HG03025 (cell line): ENCODE data around the gene EIF3L.

ENCODE experiments used
- ATAC-seq: cut with Tn5 transposase; IDR thresholded peaks from one replicate; pipeline ENCODE4 v1.9.1; 2021; ENCODE audit warnings: mild to moderate bottlenecking, moderate library complexity; ENCODE audit not compliant: unreplicated experiment, low FRiP score

Gene EIF3L

DNA sequence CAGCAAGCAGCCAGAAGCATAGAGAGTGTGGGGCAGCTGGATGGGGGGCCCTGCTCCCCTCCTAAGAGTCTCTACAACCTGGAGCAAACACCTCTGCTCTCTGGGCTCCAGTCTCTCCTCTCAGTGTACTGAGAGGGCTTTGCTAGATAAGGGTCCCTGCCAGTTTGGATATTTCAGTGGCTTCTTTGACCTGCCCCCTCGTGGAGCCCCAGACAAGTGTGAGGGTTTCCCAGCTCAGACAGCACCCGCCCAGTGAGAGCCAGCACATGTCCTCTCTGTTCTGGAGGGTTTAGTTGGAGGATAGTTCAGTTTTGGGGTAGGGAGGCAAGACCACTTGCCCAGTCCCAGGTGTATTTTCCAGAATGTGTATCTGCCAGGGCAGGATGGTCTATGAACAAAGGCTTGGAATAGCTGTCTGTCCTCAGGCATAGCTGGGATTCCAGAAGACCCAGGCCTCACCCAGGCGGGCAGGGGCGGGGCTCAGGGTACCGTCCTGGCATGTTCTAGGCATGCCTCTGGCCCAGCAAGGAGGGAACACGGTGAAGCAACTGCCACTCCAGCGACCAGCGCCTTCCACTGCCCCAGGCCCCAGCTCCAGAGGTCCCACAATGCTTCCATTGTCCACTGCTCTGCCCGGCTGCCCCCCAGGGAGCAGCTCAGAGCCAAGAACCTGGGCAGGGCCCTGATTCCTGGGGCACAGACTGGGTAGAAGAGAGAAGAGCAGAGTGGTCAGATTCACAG is 49.4 kb downstream of the EIF3L start:
- ATAC-seq, result no peak

- no peak for ATAC-seq
These were observed 55.6 kb downstream of the EIF3L start for GRCh38 chr22:37904572-37905533.

DNA sequence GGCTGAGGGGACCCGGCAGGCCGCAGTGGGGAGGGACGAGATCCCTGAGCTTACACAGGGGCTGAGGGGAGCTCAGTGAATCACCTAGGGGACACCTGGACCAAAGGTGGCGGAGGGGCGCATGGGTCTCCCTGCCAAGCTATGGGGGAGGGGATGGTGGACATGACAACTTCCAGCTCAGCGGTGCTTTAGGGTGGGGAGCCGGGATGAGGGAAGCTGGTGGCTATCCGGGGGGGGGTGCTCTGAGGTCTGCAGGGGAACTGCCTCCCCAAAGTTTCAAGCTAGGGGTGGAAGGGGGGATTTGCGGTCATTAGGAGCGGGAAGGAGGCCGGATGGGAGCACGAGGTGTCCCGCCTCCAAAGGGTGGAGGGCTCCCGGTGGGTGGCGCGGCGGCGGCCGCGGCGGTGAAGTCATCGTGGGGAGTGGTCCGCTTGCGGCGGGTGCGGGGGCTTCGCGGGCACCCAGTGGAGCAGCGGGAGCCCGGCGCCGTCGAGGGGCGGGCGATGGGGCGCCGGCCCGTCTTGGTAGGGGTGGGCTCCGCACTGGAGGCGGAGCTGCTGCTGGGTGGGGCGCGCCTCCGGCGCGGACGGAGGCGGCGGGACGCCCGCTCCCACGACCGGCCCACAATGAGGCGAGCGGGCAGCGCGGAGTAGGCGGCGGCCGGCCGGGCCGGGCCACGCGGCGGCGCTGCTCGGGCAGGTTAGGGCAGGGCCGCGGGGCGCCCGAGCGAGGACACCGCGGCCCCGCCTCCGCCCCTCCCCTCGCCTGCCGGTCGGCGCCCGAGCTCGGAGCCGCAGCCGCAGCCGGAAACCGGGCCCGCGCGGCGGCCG is 56.5 kb downstream of the EIF3L start, which contains the start of gene MICALL1:
TSS of gene MICALL1 (plus strand) at position 764 of the 830 bp plus-strand sequence. CDS start 126 bp downstream, outside the sequence.
- no peak for ATAC-seq

DNA sequence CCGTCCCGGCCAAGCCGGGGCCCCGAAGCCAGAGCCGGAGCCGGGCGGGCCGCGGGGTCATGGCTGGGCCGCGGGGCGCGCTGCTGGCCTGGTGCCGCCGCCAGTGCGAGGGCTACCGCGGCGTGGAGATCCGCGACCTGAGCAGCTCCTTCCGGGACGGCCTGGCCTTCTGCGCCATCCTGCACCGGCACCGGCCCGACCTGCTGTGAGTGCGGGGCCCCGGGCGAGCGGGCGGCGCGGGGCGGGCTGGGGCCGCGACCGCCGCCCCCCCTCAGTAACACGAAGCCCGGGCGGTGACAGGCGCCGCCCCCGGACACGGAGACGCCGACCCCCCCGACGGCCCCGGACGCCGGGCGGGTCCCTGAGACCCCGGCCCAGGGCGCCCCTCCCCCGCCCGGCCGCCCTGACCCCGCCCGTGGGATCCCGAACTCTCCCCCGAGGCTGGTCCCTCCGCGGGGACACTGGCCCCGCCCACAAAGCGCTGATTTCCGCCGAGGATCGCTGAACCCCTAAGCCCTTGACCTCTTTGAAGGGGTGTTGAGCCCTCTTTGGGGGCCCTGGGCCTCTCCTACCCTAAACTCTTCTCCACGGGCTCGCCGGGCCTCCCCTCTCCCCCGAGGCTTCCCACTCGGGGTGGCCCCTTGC is 57.3 kb downstream of the EIF3L start:
- no peak for ATAC-seq

- ATAC-seq, result no peak
These were observed 58.1 kb downstream of the EIF3L start for GRCh38 chr22:37907036-37907954.

DNA sequence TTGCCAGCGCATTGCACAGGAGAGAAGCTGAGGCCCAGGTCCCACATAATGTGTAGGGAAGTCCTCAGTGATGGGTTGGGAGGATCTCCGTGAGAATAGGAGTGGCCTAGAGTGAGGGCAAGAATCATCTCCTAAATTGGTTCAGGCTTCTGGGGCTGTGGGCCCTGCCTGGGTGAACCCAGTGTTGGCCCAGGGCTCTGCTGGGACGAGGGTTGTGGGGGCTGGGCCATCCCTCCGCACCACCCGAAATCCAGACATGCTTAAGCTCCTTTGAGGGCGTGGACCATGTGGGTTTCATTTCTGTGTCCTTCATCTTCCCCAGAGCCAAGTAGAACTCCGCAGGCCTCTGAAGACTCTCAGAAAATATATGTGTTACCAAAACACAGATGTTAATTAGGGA is 60.5 kb downstream of the EIF3L start:
- no peak for ATAC-seq

GRCh38 chr22:37910890-37911672 is 61.9 kb downstream of the EIF3L start:
- ATAC-seq, result no peak

- no peak for ATAC-seq
These were observed 62.5 kb downstream of the EIF3L start for GRCh38 chr22:37911697-37912096.

GRCh38 chr22:37912171-37912570 is 63.0 kb downstream of the EIF3L start:
- no peak for ATAC-seq

DNA sequence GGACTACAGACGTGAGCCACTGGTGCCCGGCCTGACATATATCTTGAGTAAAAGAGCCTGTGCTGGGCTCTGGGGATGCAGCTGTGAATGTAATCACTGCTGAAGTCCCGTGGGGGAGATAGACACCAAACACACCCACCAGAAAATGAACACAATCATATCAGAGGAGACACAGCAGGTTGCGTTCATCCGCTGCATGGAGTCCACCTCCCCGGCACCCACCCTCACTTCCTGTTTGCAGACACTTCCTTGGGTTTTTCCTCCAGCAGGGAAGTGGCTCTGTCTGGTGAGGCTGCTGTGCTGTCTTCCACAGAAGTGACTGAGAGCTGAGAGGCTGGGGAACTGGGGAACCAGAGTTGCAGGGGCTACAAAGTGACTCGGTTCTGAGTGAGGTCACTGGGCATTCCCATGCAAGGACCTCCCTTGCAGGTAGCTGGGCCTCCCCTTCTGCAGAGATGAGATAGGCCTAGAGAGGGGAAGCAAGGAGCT is 64.1 kb downstream of the EIF3L start:
- no peak for ATAC-seq

DNA sequence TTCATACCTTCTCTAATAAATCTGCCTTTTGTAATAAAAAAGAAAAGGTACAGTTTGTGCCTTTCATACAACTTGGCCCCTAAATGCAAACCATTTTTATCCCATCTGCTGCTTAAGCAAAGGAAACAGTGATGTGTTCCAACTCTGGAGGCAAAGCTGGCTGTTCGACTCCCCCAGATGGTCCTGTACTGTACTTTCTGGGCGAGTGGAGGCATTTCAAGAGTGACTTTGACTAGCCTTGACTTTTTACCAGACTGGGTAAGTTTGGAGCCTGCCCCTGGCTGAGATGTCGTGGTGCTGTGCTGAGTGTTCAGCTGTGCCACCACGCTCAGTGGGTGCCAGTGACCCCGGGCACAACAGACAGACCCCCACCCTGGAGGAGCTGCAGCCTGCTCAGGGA is 67.1 kb downstream of the EIF3L start:
- ATAC-seq, result no peak

DNA sequence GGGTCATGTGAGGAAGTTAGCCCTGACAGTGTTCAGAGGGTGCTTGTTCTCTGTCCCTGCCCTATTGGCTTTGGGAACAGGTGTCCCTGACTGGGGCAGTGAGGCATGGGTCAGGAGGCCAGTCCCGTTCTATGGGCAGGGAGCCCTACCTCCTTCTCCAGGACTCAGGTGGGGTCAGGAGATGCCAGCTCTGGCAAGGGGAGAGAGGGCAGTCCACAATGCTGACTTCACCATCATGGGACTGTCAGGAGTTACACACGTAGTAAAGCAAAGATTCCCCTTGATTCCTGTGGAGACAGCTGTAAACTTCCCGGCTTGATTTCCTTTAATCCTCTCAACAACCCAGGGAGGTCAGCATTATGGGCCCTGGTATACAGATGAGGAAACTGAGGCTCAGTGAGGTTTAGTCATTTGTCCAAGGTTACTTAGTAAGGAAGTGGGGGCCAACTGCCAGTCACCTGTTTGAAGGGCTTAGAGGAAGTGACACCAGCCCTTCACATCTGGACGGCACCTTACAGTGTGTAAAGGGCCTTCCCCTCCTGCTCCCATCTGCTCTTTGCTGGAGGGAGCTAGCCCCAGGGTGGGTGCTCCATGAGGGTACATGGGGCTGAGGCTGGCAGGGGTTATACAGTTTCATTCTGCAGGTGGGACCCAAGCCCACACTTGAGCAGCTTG is 68.8 kb downstream of the EIF3L start:
- no peak for ATAC-seq

- ATAC-seq, result no peak
These were observed 69.5 kb downstream of the EIF3L start for GRCh38 chr22:37918580-37919270.

DNA sequence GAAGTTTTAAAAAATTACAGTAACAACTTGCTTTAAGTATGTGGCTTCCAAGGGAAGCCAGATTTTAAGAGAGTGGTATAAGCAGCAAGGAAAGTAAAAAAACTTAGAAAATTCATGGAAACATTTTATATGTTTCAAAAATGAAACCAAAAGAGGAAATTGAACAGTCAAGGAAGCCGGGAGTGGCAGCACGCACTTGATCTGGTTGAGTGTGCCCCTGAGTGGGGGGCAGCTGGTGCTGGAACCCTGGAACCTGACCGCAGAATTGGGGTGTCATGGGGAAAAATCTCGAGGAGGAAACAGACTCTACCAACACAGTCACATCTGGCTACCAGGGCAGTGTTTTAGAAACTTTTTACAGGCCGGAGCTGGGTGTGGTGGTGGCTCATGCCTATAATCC is 70.9 kb downstream of the EIF3L start:
- no peak for ATAC-seq

GRCh38 chr22:37922191-37922590 is 73.0 kb downstream of the EIF3L start:
- no peak for ATAC-seq

DNA sequence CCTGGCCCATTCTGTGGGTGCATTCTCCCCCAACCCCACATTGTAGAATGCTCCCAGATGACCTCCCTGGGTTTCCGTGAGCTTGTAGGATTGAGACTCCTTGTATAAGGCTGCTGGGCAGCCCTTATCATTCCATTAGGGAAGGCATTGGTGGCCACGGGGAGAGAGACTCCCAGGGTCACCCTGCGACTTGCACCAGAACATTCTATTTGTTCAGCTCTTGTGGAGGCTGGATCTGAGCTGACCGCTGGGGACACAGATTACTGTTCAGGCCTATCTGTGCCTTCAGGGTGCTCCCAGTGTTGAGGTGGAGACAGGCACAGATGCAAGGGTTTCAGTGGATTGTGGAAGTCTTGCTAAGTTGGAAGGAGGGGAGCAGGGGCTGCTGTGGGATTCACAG is 74.7 kb downstream of the EIF3L start:
- ATAC-seq, result no peak
